ES-I3 (cell line): ENCODE results near the gene NAA80.
"Not testable (repeated sequence)": the region's sequence is repeated elsewhere in the genome, so short reads cannot be mapped to it uniquely, and the experiment has no call there.

Experiments used
- H3K36me3 ChIP-seq: 2 replicates; pipeline ENCODE4 v1.6.1; 2013; ENCODE audit warnings: mild to moderate bottlenecking, low read length, control low read depth, moderate library complexity; ENCODE audit not compliant: insufficient read depth
- H3K4me1 ChIP-seq: 2 replicates; pipeline ENCODE4 v1.6.1; 2013; ENCODE audit warnings: mild to moderate bottlenecking, control low read depth, low read length; ENCODE audit not compliant: insufficient read depth
- H3K9ac ChIP-seq: 2 replicates; pipeline ENCODE4 v1.6.1; 2013; ENCODE audit warnings: low read depth, mild to moderate bottlenecking, low read length, moderate library complexity
- H3K9me3 ChIP-seq: 2 replicates; pipeline ENCODE4 v1.6.1; 2013; ENCODE audit warnings: mild to moderate bottlenecking, low read length, moderate library complexity; ENCODE audit not compliant: control insufficient read depth, insufficient read depth

Gene NAA80

DNA sequence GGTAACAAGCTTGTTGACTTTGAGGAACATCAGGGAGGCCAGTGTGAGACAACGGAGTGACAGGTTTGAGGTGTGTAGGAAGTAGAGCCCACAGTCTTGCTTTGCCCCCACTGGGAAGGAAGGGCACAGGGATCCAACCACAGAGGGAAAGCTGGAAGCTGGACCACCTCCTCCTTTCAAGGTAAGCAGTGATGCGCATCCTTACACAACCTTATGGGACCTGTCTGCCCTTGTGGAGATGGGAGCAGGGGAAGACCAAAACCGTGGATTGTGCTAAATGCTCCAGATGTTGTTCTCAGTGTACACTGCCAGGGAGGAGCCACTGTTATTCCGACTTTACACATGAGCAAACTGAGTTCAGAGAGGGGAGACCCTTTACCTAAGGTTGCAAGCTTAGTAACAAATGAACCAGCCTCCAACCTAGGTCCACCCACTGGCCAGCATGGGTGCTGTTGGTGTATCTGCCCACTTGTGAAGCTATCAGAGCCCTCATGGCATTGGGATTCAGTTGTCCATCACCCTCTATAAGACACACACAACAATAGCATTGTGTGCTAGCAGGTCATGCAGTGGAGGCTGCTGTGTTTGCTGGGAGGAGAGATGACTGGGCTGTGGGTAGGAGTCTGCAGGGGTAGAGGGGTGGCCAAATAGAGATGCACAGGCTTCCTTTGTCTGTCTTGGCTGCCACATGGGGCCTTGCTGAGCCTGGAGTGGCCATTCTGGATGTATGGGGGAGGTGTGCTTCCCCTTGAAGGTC lies 20.9 kb downstream of the NAA80 start:
- H3K9me3 ChIP-seq, result no peaks in the 10 kb centered on the region
- H3K9ac ChIP-seq, result no peak overlapping the region
- H3K36me3 ChIP-seq, result no peaks in the 10 kb centered on the region

DNA sequence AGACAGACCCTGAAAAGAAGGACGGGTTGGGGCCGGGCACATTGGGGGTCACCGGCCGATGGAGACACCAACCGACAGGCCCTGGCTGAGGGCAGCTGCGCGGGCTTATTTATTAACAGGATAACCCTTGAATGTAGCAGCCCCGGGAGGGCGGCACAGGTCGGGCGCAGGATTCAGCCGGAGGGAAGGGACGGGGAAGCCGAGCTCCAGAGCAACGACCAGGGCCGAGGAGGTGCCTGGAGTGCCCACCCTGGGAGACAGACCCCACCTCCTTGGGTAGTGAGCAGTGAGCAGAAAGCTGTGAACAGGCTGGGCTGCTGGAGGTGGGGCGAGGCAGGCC lies 22.5 kb downstream of the NAA80 start:
- Histone ChIP-seq H3K9ac (peak overlapping the region; percentile 16; the same call in 1 of the 2 replicates), H3K36me3 (no peaks in the 10 kb centered on the region), H3K9me3 (no peaks in the 10 kb centered on the region), H3K4me1 (peaks cover 4% of the 10 kb centered on the region; the same call in 1 of the 2 replicates)

More for the DNA sequence above, 20.9 kb downstream of the NAA80 start:
- peaks cover 3% of the 10 kb centered on the region; the same call in 1 of the 2 replicates for H3K4me1 ChIP-seq

DNA sequence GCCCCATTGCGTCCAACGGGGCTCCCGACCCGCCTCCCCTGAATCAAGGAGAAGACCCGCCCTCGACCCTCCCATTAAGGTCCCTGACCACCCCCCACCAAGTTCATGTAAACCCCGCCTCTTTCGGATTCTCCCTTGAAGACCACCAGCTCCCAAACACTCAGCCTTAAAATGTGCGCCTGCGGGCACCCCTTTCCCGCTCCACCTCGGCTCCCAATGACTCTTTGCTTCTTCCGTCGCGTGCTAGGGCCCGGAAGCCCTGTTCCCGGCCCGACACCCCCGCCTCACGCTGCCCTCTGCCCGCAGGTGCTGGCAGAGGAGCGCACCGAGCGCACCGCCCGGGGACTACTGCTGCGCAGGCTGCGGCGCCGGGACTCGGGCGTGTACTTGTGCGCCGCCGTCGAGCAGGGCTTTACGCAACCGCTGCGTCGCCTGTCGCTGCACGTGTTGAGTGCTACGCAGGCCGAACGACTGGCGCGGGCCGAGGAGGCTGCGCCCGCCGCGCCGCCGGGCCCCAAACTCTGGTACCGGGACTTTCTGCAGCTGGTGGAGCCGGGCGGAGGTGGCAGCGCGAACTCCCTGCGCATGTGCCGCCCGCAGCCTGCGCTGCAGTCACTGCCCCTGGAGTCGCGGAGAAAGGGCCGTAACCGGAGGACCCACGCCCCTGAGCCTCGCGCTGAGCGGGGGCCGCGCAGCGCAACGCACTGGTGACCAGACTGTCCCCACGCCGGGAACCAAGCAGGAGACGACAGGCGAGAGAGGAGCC lies 23.0 kb downstream of the NAA80 start:
- H3K9ac ChIP-seq, result peak overlapping the region; percentile 46; the same call in 1 of the 2 replicates
- H3K9me3 ChIP-seq, result no peaks in the 10 kb centered on the region
- H3K4me1 ChIP-seq, result peaks cover 9% of the 10 kb centered on the region; the same call in 1 of the 2 replicates
- H3K36me3 ChIP-seq, result no peaks in the 10 kb centered on the region

DNA sequence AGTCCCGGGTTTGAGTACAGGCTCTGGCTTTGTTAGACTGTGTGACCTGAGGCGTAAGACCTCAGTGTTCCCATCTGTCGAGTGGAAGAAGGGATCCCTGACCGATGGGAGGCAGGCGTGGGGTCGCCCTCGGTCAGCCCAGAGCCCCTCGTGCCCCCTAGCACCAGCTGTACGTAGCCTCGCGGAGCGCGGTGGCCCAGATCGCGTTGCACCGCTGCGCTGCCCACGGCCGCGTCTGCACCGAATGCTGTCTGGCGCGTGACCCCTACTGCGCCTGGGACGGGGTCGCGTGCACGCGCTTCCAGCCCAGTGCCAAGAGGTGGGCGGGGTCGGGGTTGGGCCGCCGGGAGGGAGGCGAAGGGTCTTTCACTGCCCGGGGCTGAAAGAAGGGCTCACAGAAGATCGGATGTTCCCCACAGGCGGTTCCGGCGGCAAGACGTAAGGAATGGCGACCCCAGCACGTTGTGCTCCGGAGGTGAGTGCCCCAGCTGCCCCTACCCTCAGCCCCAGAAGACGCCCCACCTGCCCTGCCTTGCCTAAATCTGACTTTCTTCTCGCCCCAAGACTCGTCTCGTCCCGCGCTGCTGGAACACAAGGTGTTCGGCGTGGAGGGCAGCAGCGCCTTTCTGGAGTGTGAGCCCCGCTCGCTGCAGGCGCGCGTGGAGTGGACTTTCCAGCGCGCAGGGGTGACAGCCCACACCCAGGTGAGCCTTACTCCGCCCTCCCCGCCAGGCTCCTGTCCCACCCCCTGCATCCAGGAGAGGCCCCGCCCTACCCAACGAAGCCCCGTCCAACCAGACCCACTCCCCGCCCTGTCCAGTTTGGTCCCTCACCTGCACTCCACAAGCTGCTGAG lies 23.8 kb downstream of the NAA80 start:
- Histone ChIP-seq H3K9ac (peak overlapping the region; percentile 46; the same call in 1 of the 2 replicates), H3K36me3 (no peaks in the 10 kb centered on the region), H3K9me3 (no peaks in the 10 kb centered on the region), H3K4me1 (peaks cover 9% of the 10 kb centered on the region; the same call in 1 of the 2 replicates)

DNA sequence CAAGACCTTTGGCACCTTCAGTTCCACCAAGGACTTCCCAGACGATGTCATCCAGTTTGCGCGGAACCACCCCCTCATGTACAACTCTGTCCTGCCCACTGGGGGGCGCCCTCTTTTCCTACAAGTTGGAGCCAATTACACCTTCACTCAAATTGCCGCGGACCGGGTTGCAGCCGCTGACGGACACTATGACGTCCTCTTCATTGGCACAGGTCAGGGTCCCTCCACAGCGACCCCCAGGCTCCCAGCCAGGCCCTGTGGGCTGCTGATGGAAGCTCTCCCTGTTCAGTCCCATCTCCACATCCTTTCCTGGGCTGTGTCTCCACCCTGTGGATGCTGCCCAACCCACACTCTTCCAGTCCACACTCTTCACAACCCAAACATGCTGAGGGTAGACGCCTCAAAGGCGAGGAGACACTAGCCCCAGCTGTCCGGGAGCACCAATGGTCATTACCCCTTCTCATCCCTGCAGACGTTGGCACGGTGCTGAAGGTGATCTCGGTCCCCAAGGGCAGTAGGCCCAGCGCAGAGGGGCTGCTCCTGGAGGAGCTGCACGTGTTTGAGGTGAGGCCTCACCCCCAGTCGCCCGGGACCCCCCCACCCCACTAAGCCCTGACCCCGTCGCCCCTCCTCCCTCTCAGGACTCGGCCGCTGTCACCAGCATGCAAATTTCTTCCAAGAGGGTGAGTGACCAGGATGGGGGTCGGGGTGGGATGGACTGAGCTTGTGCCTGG lies 24.7 kb downstream of the NAA80 start:
- Histone ChIP-seq H3K9me3 (no peaks in the 10 kb centered on the region), H3K9ac (0 out of 2 replicates have a peak overlapping the region, but pooled peaks have one; percentile 46), H3K36me3 (no peaks in the 10 kb centered on the region), H3K4me1 (peaks cover 12% of the 10 kb centered on the region)

DNA sequence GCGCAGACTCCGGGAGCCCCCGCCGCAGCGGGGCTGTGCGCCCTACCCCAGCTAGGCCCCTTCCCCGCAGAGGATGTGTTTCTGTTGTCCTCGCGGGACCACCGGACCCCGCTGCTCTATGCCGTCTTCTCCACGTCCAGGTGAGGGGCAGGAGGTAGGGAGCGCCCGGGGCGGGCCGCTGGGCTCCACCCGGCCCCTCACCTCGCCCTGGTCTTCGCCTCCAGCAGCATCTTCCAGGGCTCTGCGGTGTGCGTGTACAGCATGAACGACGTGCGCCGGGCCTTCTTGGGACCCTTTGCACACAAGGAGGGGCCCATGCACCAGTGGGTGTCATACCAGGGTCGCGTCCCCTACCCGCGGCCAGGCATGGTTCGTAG lies 25.5 kb downstream of the NAA80 start:
- Histone ChIP-seq H3K4me1 (peaks cover 19% of the 10 kb centered on the region), H3K9ac (no peak overlapping the region), H3K36me3 (no peaks in the 10 kb centered on the region), H3K9me3 (no peaks in the 10 kb centered on the region)

DNA sequence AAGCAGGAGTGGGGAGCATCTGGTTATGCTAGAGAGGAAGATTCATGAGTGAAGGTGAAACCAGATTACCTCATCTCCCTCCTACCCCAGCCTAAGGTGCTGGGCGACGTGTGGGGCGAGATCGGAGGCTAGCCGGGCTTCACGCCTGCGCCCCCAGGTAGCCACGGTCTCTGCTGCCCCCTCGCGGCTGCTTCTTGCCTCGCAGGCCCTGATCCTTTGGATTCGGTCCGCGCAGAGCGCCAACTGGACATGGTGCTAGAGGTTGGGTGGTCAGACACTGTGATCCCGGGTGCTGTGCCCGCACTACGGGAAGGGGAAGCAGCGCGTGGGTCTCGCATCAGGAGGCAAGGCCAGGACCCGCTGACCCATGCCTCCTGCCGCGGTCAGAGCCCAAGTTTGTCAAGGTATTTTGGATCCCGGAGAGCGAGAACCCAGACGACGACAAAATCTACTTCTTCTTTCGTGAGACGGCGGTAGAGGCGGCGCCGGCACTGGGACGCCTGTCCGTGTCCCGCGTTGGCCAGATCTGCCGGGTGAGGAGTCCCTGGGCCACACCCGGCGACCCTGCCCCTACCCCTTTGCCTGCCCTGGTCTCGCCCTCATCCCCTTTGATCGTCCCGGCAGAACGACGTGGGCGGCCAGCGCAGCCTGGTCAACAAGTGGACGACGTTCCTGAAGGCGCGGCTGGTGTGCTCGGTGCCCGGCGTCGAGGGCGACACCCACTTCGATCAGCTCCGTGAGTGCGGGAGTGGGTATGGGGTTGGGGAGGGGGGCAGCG lies 26.1 kb downstream of the NAA80 start:
- no peaks in the 10 kb centered on the region for H3K36me3 ChIP-seq
- no peaks in the 10 kb centered on the region for H3K9me3 ChIP-seq
- peak overlapping the region; percentile 24; the same call in 1 of the 2 replicates for H3K9ac ChIP-seq
- H3K4me1 ChIP-seq, result peaks cover 25% of the 10 kb centered on the region

GRCh38 chr3:50272538-50272910 lies 26.7 kb downstream of the NAA80 start:
- H3K9ac ChIP-seq, H3K9me3 ChIP-seq, H3K36me3 ChIP-seq: not testable (repeated sequence)
- H3K4me1 ChIP-seq, result peaks cover 30% of the 10 kb centered on the region

DNA sequence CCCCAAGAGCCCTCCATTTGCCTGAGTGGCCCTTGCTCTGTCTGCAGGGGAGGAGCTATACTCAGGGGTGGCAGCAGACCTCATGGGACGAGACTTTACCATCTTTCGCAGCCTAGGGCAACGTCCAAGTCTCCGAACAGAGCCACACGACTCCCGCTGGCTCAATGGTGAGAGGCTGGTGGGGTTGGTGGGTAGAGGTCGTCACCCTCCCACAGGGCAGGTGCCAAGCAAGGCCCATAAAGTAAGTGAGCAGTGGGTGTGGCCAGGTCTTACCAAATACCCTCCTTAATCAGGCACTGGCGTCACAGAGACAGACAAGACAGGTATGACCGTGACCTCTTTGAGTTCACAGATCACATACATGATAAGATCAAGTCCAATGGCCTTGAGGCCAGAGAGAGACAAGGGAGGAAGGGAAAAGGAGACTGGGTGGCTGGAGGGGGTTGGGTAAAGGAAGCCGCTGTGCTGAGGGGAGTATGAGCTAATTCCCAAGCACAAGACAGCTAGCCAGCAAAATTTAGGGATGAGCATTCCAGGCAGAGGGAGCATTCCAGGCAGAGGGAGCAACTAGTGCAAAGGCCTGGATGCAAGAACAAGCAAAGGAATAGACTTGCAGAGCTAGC lies 27.8 kb downstream of the NAA80 start:
- Histone ChIP-seq H3K9me3 (no peaks in the 10 kb centered on the region), H3K4me1 (peaks cover 41% of the 10 kb centered on the region), H3K9ac (no peak overlapping the region), H3K36me3 (no peaks in the 10 kb centered on the region)

- H3K9ac ChIP-seq, result no peak overlapping the region
- H3K9me3 ChIP-seq, result no peaks in the 10 kb centered on the region
- H3K36me3 ChIP-seq, result no peaks in the 10 kb centered on the region
- H3K4me1 ChIP-seq, result peaks cover 49% of the 10 kb centered on the region
These were observed 28.6 kb downstream of the NAA80 start for GRCh38 chr3:50270422-50271224.

- Histone ChIP-seq H3K36me3 (no peaks in the 10 kb centered on the region), H3K9me3 (no peaks in the 10 kb centered on the region), H3K4me1 (peaks cover 56% of the 10 kb centered on the region), H3K9ac (no peak overlapping the region; the same call in 1 of the 2 replicates)
These were observed 29.2 kb downstream of the NAA80 start for GRCh38 chr3:50269977-50270413.

- no peaks in the 10 kb centered on the region for H3K36me3 ChIP-seq
- H3K9ac ChIP-seq, result peak overlapping the region; percentile 43
- no peaks in the 10 kb centered on the region for H3K9me3 ChIP-seq
- H3K4me1 ChIP-seq, result peaks cover 55% of the 10 kb centered on the region
These were observed 29.7 kb downstream of the NAA80 start for GRCh38 chr3:50269460-50269859.
